Measurements from ENCODE around the gene LMBR1. TPM values are rescaled to one million over a fixed set of nuclear protein-coding genes. Genes with fewer than 3 reads are reported as not detected.
A peak's percentile ranks its signal among the peaks of the same experiment; 100 is the strongest.

LMBR1 gene
- total and polyA plus RNA-seq, 2 donors (not counting 1 experiment from before 2014, with no cell fraction given) = 19.7 to 85.2 TPM

DNA sequence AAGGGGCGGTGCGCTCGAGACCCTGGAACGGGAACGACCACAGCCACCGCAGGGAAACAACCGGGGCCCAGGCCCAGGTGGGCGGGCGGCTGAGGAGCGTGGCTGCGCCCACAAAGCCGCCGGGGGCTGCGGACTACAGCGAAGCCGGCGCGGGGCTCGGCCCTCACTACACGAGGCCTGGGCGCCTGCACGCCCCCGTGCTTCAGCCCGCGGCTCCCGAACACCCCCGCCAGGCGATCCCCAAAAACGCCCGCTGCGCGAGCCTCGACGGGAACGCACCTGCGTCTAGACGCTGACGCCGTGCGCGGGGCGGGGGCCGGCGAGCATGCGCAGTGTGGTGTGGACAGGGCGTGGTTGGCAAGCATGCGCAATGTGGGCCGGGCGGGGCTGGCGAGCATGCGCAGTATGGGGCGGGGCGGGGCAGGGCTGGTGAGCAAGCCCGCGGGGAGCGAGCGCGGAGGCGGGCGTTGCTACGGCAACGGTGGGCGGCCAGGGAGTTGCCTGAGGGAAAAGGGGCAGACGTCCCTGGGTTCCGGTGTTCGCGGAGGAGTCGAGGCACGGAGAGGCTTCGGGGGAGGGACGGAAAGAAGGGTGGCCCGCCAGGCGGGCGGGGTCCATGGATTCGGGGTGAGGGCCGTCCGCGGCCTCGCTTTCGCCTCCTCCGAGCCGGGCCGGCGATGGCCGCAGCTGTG, 252.6 kb downstream of the LMBR1 start, which contains the start of gene RNF32:
TSS of gene RNF32 (plus strand) at position 518 of the 692 bp plus-strand sequence. CDS start 3,104 bp downstream, outside the sequence.
- TF ChIP-seq, protein P1, sequence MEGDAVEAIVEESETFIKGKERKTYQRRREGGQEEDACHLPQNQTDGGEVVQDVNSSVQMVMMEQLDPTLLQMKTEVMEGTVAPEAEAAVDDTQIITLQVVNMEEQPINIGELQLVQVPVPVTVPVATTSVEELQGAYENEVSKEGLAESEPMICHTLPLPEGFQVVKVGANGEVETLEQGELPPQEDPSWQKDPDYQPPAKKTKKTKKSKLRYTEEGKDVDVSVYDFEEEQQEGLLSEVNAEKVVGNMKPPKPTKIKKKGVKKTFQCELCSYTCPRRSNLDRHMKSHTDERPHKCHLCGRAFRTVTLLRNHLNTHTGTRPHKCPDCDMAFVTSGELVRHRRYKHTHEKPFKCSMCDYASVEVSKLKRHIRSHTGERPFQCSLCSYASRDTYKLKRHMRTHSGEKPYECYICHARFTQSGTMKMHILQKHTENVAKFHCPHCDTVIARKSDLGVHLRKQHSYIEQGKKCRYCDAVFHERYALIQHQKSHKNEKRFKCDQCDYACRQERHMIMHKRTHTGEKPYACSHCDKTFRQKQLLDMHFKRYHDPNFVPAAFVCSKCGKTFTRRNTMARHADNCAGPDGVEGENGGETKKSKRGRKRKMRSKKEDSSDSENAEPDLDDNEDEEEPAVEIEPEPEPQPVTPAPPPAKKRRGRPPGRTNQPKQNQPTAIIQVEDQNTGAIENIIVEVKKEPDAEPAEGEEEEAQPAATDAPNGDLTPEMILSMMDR (IDR thresholded peaks at IDR 0.05) = no peak
- no peak for TF ChIP-seq EZH2 (IDR thresholded peaks at IDR 0.05; ENCODE audit: borderline replicate concordance, insufficient read depth, low read depth, low read length, poor library complexity, severe bottlenecking)
- 3% methylated on average over 85 of the region's 85 CpGs for WGBS (ENCODE audit: insufficient coverage)
- Histone ChIP-seq H4K20me1 (ENCODE audit: control insufficient read depth, insufficient read depth, low read length, poor library complexity, severe bottlenecking) (no peaks in the 10 kb centered on the region), H3K4me2 (replicated peaks; ENCODE audit: low read depth, low read length, poor library complexity, severe bottlenecking) (peak within 1 kb of the TSS; percentile 90), H3K4me1 (ENCODE audit: control insufficient read depth in 2 of 2, insufficient read depth in 2 of 2, low read length in 2 of 2) (peaks cover 11 to 26% of the 10 kb centered on the region in 2 donors), H3K36me3 (replicated peaks in 1 of 2; ENCODE audit: control extremely low read depth in 1 of 2, control insufficient read depth in 1 of 2, extremely low read depth in 1 of 2, insufficient read depth in 2 of 2, low read length in 1 of 2) (no peaks in the 10 kb centered on the region), H3K79me2 (ENCODE audit: control insufficient read depth, insufficient read depth, low read length) (peaks cover 5% of the 10 kb centered on the region), H3K27ac (ENCODE audit: low read length in 2 of 2) (peak within 1 kb of the TSS; percentile 80 to 98), H3K9ac (ENCODE audit: low read length) (peak within 1 kb of the TSS; percentile 97), H3K9me3 (ENCODE audit: control extremely low read depth in 1 of 3, control insufficient read depth in 2 of 3, insufficient read depth in 1 of 3, low read length in 2 of 3) (peaks cover 0 to 17% (median 0%) of the 10 kb centered on the region in 3 donors), H3K4me3 (ENCODE audit: control extremely low read depth in 1 of 5, extremely low read depth in 1 of 5, insufficient read depth in 1 of 5, low read depth in 2 of 5, low read length in 4 of 5) (peak within 1 kb of the TSS in 4 of 5 experiments; percentile 64 to 96 (median 85)), H3K27me3 (replicated peaks in 1 of 4; ENCODE audit: control extremely low read depth in 1 of 4, control insufficient read depth in 3 of 4, insufficient read depth in 4 of 4, low read length in 3 of 4) (peaks cover 0 to 4% (median 0%) of the 10 kb centered on the region in 4 experiments), H2AFZ (ENCODE audit: insufficient read depth, low read depth, low read length, poor library complexity, severe bottlenecking) (peak within 1 kb of the TSS; percentile 93)
- intact Hi-C loops (cut with micrococcal nuclease) = loop anchor here (2.0 to 5.0 kb wide), 5 partner anchors 252 to 1342 kb away; partner anchors contain the start of genes DNAJB6, LMBR1 and UBE3C
- ATAC-seq (ENCODE audit: low read depth) = peak; percentile 82
- Mint-ChIP-seq H3K27ac (peak within 1 kb of the TSS; percentile 97), H3K27me3 (no peaks in the 10 kb centered on the region), H3K4me1 (peaks cover 36% of the 10 kb centered on the region), H3K9me3 (ENCODE audit: insufficient read depth) (peaks cover 5% of the 10 kb centered on the region), H3K4me3 (peak within 1 kb of the TSS; percentile 96)
- DNase-seq = peak; percentile 98
- CTCF ChIA-PET = interaction anchor here (1.3 kb wide), 2 partner anchors 253 to 309 kb away, joined by 3 to 5 read pairs; partner anchors contain the start of genes LMBR1 and NOM1
- POLR2A ChIA-PET = interaction anchor here (0.7 to 1.2 kb wide), 2 partner anchors 253 to 1341 kb away, joined by 3 to 4 read pairs; partner anchors contain the start of gene LMBR1
